ENCODE results near the gene SETBP1. TPM values are rescaled to one million over a fixed set of nuclear protein-coding genes. Genes with fewer than 3 reads are reported as not detected.

SETBP1 gene
- total RNA-seq, 2 donors from 2014 or later, result 17.3 to 20.1 TPM

- WGBS, 2 experiments (ENCODE audit: insufficient coverage in 1 of 2, insufficient read length in 1 of 2), result 80% methylated on average over 1 of the region's 1 CpG; no CpG with 5 or more reads in 1 of the 2 experiments
- H3K4me3 Mint-ChIP-seq, result no peak overlapping the region
These were observed 214.6 kb downstream of the SETBP1 start for GRCh38 chr18:44895176-44895798.

DNA sequence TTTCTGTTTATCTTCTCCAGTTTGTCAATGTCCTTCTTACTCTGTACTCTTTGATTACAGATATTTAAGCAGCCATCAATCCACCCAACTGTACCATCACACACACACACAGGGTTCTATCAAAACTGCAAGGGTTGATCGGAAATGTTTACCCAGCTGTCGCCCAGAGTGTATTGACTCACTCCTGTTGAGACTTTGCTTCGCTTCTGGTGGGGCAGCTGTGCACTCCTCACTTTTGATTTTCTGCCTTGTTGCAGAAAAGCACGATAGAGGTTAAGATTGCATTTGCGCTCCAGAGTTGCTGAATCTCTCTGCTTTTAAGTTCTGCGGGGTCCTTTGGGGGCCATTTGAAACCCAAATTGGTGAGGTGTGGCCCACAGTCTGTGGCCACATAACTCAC is 216.2 kb downstream of the SETBP1 start:
- Mint-ChIP-seq H3K36me3 (ENCODE audit: low read depth) (peaks cover 3% of the 10 kb centered on the region), H3K27ac (no peak overlapping the region), H3K9me3 (peaks cover under 1% of the 10 kb centered on the region), H3K4me3 (no peak overlapping the region), H3K27me3 (ENCODE audit: insufficient read depth) (no peaks in the 10 kb centered on the region), H3K4me1 (peaks cover 7% of the 10 kb centered on the region)
- no peak for DNase-seq
- no peaks in the 10 kb centered on the region for H3K4me1 ChIP-seq (ENCODE audit: control insufficient read depth, insufficient read depth, low read length)
- no peak overlapping the region for H3K9ac ChIP-seq (ENCODE audit: extremely low read depth, low read length, poor library complexity, severe bottlenecking)
- peaks cover 4% of the 10 kb centered on the region for H3K9me3 ChIP-seq (ENCODE audit: control insufficient read depth, low read length)
- no peak overlapping the region for H3K4me3 ChIP-seq (ENCODE audit: low read length)
- H3K27me3 ChIP-seq (ENCODE audit: control insufficient read depth, insufficient read depth, low read length, poor library complexity, severe bottlenecking), result no peaks in the 10 kb centered on the region
- TF ChIP-seq CTCF (conservative IDR thresholded peaks at IDR 0.05), result no peak
- peaks cover 4% of the 10 kb centered on the region for H3K36me3 ChIP-seq (ENCODE audit: control insufficient read depth, insufficient read depth, low read length)
- 94 to 100% methylated on average over 6 of the region's 6 CpGs for WGBS, 2 experiments (ENCODE audit: insufficient coverage in 1 of 2, insufficient read length in 1 of 2)
- H3K27ac ChIP-seq (ENCODE audit: low read depth, low read length), result no peak overlapping the region

More at GRCh38 chr18:44895176-44895798, 214.6 kb downstream of the SETBP1 start:
- H3K9me3 Mint-ChIP-seq, result peaks cover 15% of the 10 kb centered on the region
- H3K4me1 ChIP-seq (ENCODE audit: control insufficient read depth, insufficient read depth, low read length), result no peaks in the 10 kb centered on the region
- H3K27ac Mint-ChIP-seq, result no peak overlapping the region
- peaks cover 19% of the 10 kb centered on the region for H3K9me3 ChIP-seq (ENCODE audit: control insufficient read depth, low read length)
- peak; percentile 29 for TF ChIP-seq CTCF (conservative IDR thresholded peaks at IDR 0.05)
- H3K36me3 ChIP-seq (ENCODE audit: control insufficient read depth, insufficient read depth, low read length), result peaks cover 19% of the 10 kb centered on the region
- no peaks in the 10 kb centered on the region for H3K27me3 ChIP-seq (ENCODE audit: control insufficient read depth, insufficient read depth, low read length, poor library complexity, severe bottlenecking)
- DNase-seq, result no peak
- H3K36me3 Mint-ChIP-seq (ENCODE audit: low read depth), result peaks cover 15% of the 10 kb centered on the region
- no peak overlapping the region for H3K4me3 ChIP-seq (ENCODE audit: low read length)
- H3K4me1 Mint-ChIP-seq, result peaks cover 7% of the 10 kb centered on the region
- no peak overlapping the region for H3K9ac ChIP-seq (ENCODE audit: extremely low read depth, low read length, poor library complexity, severe bottlenecking)
- no peaks in the 10 kb centered on the region for H3K27me3 Mint-ChIP-seq (ENCODE audit: insufficient read depth)
- H3K27ac ChIP-seq (ENCODE audit: low read depth, low read length), result no peak overlapping the region

- WGBS, 2 experiments (ENCODE audit: insufficient coverage in 1 of 2, insufficient read length in 1 of 2), result 88 to 90% methylated on average over 7 to 8 of the region's 8 CpGs
- Histone ChIP-seq H3K9me3 (ENCODE audit: control insufficient read depth, low read length) (no peaks in the 10 kb centered on the region), H3K4me1 (ENCODE audit: control insufficient read depth, insufficient read depth, low read length) (no peaks in the 10 kb centered on the region), H3K36me3 (ENCODE audit: control insufficient read depth, insufficient read depth, low read length) (peaks cover 4% of the 10 kb centered on the region), H3K27ac (ENCODE audit: low read depth, low read length) (no peak overlapping the region), H3K4me3 (ENCODE audit: low read length) (no peak overlapping the region), H3K27me3 (ENCODE audit: control insufficient read depth, insufficient read depth, low read length, poor library complexity, severe bottlenecking) (no peaks in the 10 kb centered on the region), H3K9ac (ENCODE audit: extremely low read depth, low read length, poor library complexity, severe bottlenecking) (no peak overlapping the region)
- Mint-ChIP-seq H3K9me3 (no peaks in the 10 kb centered on the region), H3K27me3 (ENCODE audit: insufficient read depth) (no peaks in the 10 kb centered on the region), H3K4me3 (no peak overlapping the region), H3K36me3 (ENCODE audit: low read depth) (no peaks in the 10 kb centered on the region), H3K4me1 (peaks cover 7% of the 10 kb centered on the region), H3K27ac (no peak overlapping the region)
- no peak for TF ChIP-seq CTCF (conservative IDR thresholded peaks at IDR 0.05)
- no peak for DNase-seq
These were observed 216.7 kb downstream of the SETBP1 start for GRCh38 chr18:44897411-44897810.

All from endodermal cell (in vitro differentiated cells).